ENCODE results near the gene NUDT7.

- TF ChIP-seq YY1 (IDR thresholded peaks at IDR 0.05; ENCODE audit: borderline replicate concordance in 1 of 3, control insufficient read depth in 1 of 3, extremely low read depth in 1 of 3, insufficient read depth in 3 of 3, insufficient read length in 1 of 3, insufficient replicate concordance in 2 of 3, low read depth in 1 of 3, low read length in 2 of 3) (no peak), EP300 (IDR thresholded peaks at IDR 0.05; ENCODE audit: low read length) (no peak), FOXJ3 (CRISPR knock-in tag; IDR thresholded peaks at IDR 0.05) (no peak)
These were observed 23.7 kb downstream of the NUDT7 start for GRCh38 chr16:77745972-77746371.

Data from K562 (cell line).